WTC11 (cell line): ENCODE data around the gene RBM20. TPM values are rescaled to one million over a fixed set of nuclear protein-coding genes. Genes with fewer than 3 reads are reported as not detected.

Source experiments
- ATAC-seq: fragments of 200-7000 bp; cut with Tn5 transposase; 2 replicates; pipeline ENCODE4 v1.10.0; 2021; ENCODE audit warnings: mild to moderate bottlenecking, moderate library complexity
- CTCF ChIA-PET: fragments of 300-600 bp; sonication (Branson Sonifier 250); formaldehyde crosslinking; loops from one replicate; lab custom pipeline; 2021; ENCODE audit warnings: antibody characterized with exemption; lab: Charles Lee
- POLR2A ChIA-PET: fragments of 350-600 bp; sonication (Branson Sonifier 250); formaldehyde crosslinking; loops from one replicate; lab custom pipeline; 2021; ENCODE audit warnings: antibody characterized with exemption; lab: Charles Lee
- DNase-seq: peaks from one replicate; pipeline ENCODE4 v3.0.0; 2021; ENCODE audit warnings: low spot score
- H3K27ac Mint-ChIP-seq: 2 replicates; pipeline ENCODE4 v1.8.0; 2021; ENCODE audit warnings: mixed read lengths
- H3K27me3 Mint-ChIP-seq: 2 replicates; pipeline ENCODE4 v1.8.0; 2021; ENCODE audit warnings: low read depth, mild to moderate bottlenecking, moderate library complexity, mixed read lengths
- H3K36me3 Mint-ChIP-seq: 2 replicates; pipeline ENCODE4 v1.8.0; 2021; ENCODE audit warnings: mixed read lengths
- H3K4me1 Mint-ChIP-seq: 2 replicates; pipeline ENCODE4 v1.8.0; 2022; ENCODE audit warnings: mixed read lengths
- H3K4me3 Mint-ChIP-seq: 2 replicates; pipeline ENCODE4 v1.8.0; 2021; ENCODE audit warnings: mild to moderate bottlenecking, moderate library complexity, mixed read lengths
- H3K9me3 Mint-ChIP-seq: 2 replicates; pipeline ENCODE4 v1.8.0; 2021; ENCODE audit warnings: mixed read lengths
- ESRRA ChIP-seq: sonication (generic); formaldehyde crosslinking; IDR thresholded peaks from 2 replicates; pipeline ENCODE4 v1.8.1; 2022; ENCODE audit warnings: mild to moderate bottlenecking, missing genetic modification reagents, borderline replicate concordance
- FOXP1 ChIP-seq: sonication (generic); formaldehyde crosslinking; IDR thresholded peaks from 2 replicates; pipeline ENCODE4 v1.8.0; 2022; ENCODE audit warnings: missing genetic modification reagents, mild to moderate bottlenecking, moderate library complexity, borderline replicate concordance
- GABPB1 ChIP-seq: sonication (generic); formaldehyde crosslinking; IDR thresholded peaks from 2 replicates; pipeline ENCODE4 v1.8.1; 2023; ENCODE audit warnings: mild to moderate bottlenecking, missing genetic modification reagents
- JAZF1 ChIP-seq: fragments of 250-450 bp; sonication (Bioruptor Pico); IDR thresholded peaks from 2 replicates; pipeline ENCODE4 v1.9.0; 2021; ENCODE audit warnings: moderate library complexity, mild to moderate bottlenecking, inconsistent platforms
- OVOL2 ChIP-seq: fragments of 250-450 bp; sonication (Bioruptor Pico); IDR thresholded peaks from 2 replicates; pipeline ENCODE4 v1.9.0; 2021; ENCODE audit warnings: mild to moderate bottlenecking, borderline replicate concordance
- SMAD4 ChIP-seq: sonication (generic); formaldehyde crosslinking; IDR thresholded peaks from 2 replicates; pipeline ENCODE4 v1.8.0; 2022; ENCODE audit warnings: mild to moderate bottlenecking, missing genetic modification reagents
- TEAD4 ChIP-seq: sonication (generic); formaldehyde crosslinking; IDR thresholded peaks from 2 replicates; pipeline ENCODE4 v1.8.0; 2022; ENCODE audit warnings: mild to moderate bottlenecking, missing genetic modification reagents
- ZNF423 ChIP-seq: fragments of 250-450 bp; sonication (Bioruptor Pico); IDR thresholded peaks from 2 replicates; pipeline ENCODE4 v2.1.2; 2022; ENCODE audit warnings: mild to moderate bottlenecking, moderate library complexity
- ZNF671 ChIP-seq: fragments of 250-450 bp; sonication (Bioruptor Pico); IDR thresholded peaks from 2 replicates; pipeline ENCODE4 v1.8.0; 2021; ENCODE audit warnings: mild to moderate bottlenecking
- total RNA-seq: library from RNA; stranded (reverse); gene quantifications from 3 replicates; pipeline ENCODE4 v1.2.3, GENCODE V29; 2021
- TF ChIP-seq, protein P1 (sequence below): sonication (generic); formaldehyde crosslinking; IDR thresholded peaks from 2 replicates; pipeline ENCODE4 v1.8.0; 2023; ENCODE audit warnings: mild to moderate bottlenecking, missing genetic modification reagents
- TF ChIP-seq, protein P2 (sequence below): sonication (generic); formaldehyde crosslinking; IDR thresholded peaks from 2 replicates; pipeline ENCODE4 v1.8.1; 2023; ENCODE audit warnings: mild to moderate bottlenecking, missing genetic modification reagents, moderate library complexity
- TF ChIP-seq, protein P3 (sequence below): sonication (generic); formaldehyde crosslinking; IDR thresholded peaks from 2 replicates; pipeline ENCODE4 v1.8.1; 2023; ENCODE audit warnings: mild to moderate bottlenecking, missing genetic modification reagents
- TF ChIP-seq, protein P4 (sequence below): sonication (generic); formaldehyde crosslinking; IDR thresholded peaks from 2 replicates; pipeline ENCODE4 v1.8.1; 2022; ENCODE audit warnings: mild to moderate bottlenecking, moderate library complexity, missing genetic modification reagents
- TF ChIP-seq, protein P5 (sequence below): fragments of 250-450 bp; sonication (Bioruptor Pico); IDR thresholded peaks from 2 replicates; pipeline ENCODE4 v1.9.0; 2021; ENCODE audit warnings: mild to moderate bottlenecking
- TF ChIP-seq, protein P6 (sequence below): sonication (generic); formaldehyde crosslinking; IDR thresholded peaks from 2 replicates; pipeline ENCODE4 v1.8.1; 2022; ENCODE audit warnings: low read depth, mild to moderate bottlenecking, moderate library complexity, missing genetic modification reagents, borderline replicate concordance
- TF ChIP-seq, protein P7 (sequence below): sonication (generic); formaldehyde crosslinking; IDR thresholded peaks from 2 replicates; pipeline ENCODE4 v1.8.0; 2022; ENCODE audit warnings: mild to moderate bottlenecking, missing genetic modification reagents
- TF ChIP-seq, protein P8 (sequence below): sonication (generic); formaldehyde crosslinking; IDR thresholded peaks from 2 replicates; pipeline ENCODE4 v1.8.0; 2023; ENCODE audit warnings: missing genetic modification reagents

The RBM20 gene
- total RNA-seq, 1 experiment from 2014 or later, result 0.52 TPM

DNA sequence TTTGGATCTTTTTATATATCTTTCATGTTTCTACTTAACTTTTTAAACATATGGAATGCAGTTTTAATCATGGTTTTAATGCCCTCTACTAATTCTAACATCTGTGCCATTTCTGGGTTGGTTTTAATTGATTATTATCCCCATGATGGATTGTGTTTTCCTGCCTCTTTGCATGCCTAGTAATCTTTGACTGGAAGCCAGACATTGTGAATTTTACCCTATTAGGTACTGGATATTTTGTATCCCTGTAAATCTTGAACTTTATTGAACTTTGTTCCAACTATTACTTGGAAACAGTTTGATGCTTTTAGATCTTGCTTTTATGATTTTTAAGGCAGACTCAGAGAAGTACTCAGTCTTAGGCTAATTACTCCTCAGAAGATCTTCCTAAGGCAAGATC is 16.0 kb upstream of the RBM20 start (continued):
- TF ChIP-seq ESRRA (CRISPR knock-in tag) (no peak), TEAD4 (no peak), ZNF423 (no peak)

DNA sequence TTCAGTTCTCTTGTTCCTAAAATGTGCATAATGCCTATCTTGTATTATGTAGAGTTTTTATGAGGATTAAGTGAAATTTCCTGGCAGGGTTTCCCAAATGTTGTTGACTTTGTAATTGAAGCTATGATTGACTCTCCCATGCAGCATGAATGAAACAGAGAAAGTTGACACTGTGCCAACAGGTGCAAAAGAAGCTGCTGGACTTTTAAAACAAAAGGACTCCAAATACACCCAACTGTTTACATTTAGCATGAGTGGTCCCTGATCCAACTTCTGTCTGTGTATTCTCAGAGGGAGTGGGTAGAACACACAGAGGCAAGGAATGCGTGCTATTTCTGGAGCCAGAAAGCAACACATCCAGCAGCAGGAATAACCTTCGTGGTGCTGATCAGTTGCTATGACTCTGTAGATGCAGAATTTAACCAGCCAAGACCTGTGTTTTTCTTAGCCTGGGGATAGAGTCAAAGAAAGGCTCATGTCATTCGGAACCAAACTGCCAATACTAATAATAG is 14.4 kb upstream of the RBM20 start:
- no peak overlapping the region for H3K27ac Mint-ChIP-seq
- peaks cover 7% of the 10 kb centered on the region for H3K4me1 Mint-ChIP-seq
- TF ChIP-seq ESRRA (CRISPR knock-in tag), result no peak
- TF ChIP-seq, protein P1, sequence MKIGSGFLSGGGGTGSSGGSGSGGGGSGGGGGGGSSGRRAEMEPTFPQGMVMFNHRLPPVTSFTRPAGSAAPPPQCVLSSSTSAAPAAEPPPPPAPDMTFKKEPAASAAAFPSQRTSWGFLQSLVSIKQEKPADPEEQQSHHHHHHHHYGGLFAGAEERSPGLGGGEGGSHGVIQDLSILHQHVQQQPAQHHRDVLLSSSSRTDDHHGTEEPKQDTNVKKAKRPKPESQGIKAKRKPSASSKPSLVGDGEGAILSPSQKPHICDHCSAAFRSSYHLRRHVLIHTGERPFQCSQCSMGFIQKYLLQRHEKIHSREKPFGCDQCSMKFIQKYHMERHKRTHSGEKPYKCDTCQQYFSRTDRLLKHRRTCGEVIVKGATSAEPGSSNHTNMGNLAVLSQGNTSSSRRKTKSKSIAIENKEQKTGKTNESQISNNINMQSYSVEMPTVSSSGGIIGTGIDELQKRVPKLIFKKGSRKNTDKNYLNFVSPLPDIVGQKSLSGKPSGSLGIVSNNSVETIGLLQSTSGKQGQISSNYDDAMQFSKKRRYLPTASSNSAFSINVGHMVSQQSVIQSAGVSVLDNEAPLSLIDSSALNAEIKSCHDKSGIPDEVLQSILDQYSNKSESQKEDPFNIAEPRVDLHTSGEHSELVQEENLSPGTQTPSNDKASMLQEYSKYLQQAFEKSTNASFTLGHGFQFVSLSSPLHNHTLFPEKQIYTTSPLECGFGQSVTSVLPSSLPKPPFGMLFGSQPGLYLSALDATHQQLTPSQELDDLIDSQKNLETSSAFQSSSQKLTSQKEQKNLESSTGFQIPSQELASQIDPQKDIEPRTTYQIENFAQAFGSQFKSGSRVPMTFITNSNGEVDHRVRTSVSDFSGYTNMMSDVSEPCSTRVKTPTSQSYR (CRISPR knock-in tag), result no peak
- TF ChIP-seq, protein P2, sequence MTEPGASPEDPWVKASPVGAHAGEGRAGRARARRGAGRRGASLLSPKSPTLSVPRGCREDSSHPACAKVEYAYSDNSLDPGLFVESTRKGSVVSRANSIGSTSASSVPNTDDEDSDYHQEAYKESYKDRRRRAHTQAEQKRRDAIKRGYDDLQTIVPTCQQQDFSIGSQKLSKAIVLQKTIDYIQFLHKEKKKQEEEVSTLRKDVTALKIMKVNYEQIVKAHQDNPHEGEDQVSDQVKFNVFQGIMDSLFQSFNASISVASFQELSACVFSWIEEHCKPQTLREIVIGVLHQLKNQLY (CRISPR knock-in tag), result no peak
- no peak for ATAC-seq
- no peaks in the 10 kb centered on the region for H3K36me3 Mint-ChIP-seq
- no peaks in the 10 kb centered on the region for H3K27me3 Mint-ChIP-seq
- DNase-seq, result no peak
- H3K4me3 Mint-ChIP-seq, result no peak overlapping the region
- ChIA-PET POLR2A (no interaction called here), CTCF (interaction anchor here (1.3 to 2.4 kb wide), 2 partner anchors 22 to 42 kb away, joined by 3 to 7 read pairs; no protein-coding TSS in a partner anchor)
- peaks cover 6% of the 10 kb centered on the region for H3K9me3 Mint-ChIP-seq

DNA sequence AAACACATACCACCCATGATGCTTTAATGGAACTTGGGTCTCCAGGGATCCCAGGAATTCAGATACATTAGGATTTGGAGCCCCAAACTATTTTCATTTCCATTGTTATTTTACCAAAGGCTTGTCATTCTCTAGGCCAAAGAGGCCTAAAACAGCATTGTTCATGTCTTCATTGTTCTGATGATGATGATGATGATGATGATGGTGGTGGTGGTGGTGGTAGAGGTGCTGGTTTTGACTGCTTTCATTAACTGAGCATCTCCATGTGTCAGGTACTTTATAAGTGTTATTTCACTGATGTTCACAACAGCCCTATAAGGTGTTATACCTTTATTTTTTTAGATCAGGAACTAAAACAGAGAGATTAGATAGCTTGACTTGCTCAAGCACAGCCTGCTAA is 12.2 kb upstream of the RBM20 start:
- CTCF ChIA-PET, result no interaction called here
- ATAC-seq, result no peak
- no peak for DNase-seq
- peaks cover 6% of the 10 kb centered on the region for H3K9me3 Mint-ChIP-seq
- H3K27ac Mint-ChIP-seq, result no peak overlapping the region
- no peaks in the 10 kb centered on the region for H3K36me3 Mint-ChIP-seq
- POLR2A ChIA-PET, result no interaction called here
- H3K4me1 Mint-ChIP-seq, result peaks cover 12% of the 10 kb centered on the region
- H3K4me3 Mint-ChIP-seq, result no peak overlapping the region
- H3K27me3 Mint-ChIP-seq, result no peaks in the 10 kb centered on the region
- TF ChIP-seq, protein P3, sequence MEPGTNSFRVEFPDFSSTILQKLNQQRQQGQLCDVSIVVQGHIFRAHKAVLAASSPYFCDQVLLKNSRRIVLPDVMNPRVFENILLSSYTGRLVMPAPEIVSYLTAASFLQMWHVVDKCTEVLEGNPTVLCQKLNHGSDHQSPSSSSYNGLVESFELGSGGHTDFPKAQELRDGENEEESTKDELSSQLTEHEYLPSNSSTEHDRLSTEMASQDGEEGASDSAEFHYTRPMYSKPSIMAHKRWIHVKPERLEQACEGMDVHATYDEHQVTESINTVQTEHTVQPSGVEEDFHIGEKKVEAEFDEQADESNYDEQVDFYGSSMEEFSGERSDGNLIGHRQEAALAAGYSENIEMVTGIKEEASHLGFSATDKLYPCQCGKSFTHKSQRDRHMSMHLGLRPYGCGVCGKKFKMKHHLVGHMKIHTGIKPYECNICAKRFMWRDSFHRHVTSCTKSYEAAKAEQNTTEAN (CRISPR knock-in tag), result no peak
- TF ChIP-seq GABPB1 (CRISPR knock-in tag) (no peak), SMAD4 (CRISPR knock-in tag) (no peak)
- TF ChIP-seq, all 79 proteins: peak for 0

DNA sequence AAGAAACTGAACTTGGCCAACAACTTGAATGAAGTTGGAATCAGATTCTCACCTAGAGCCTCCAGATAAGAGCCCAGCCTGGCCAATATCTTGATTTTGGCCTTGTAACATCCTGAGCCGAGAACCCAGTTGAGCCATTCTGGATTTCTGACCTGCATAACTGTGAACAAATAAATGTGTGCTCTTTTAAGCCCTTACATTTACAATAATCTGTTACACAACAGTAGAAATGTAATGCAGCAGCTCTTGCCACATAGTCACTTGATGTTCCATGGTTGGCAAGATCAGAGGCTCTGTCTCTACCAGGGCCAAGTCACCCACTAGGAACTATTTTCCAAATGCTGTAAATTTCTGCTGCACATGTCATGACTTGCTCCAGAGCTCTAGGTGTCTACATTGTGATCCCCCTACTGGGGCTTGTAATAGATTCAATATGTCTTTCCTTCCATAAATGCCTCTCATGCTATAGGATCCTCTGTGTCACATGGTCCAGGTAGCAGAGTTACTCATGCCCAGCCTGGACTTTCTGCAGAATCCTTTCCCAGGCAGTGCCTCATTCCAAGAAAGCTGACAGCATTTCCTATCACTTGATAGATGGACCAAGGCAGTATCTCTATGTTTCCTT is 11.4 kb upstream of the RBM20 start:
- ChIA-PET CTCF (no interaction called here), POLR2A (no interaction called here)
- Mint-ChIP-seq H3K27ac (no peak overlapping the region), H3K4me3 (no peak overlapping the region), H3K27me3 (no peaks in the 10 kb centered on the region), H3K9me3 (peaks cover 6% of the 10 kb centered on the region), H3K4me1 (peaks cover 20% of the 10 kb centered on the region), H3K36me3 (no peaks in the 10 kb centered on the region)
- DNase-seq (no peak), ATAC-seq (no peak)
- TF ChIP-seq, protein P4, sequence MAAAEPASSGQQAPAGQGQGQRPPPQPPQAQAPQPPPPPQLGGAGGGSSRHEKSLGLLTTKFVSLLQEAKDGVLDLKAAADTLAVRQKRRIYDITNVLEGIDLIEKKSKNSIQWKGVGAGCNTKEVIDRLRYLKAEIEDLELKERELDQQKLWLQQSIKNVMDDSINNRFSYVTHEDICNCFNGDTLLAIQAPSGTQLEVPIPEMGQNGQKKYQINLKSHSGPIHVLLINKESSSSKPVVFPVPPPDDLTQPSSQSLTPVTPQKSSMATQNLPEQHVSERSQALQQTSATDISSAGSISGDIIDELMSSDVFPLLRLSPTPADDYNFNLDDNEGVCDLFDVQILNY, result no peak
- TF ChIP-seq, protein P3 (CRISPR knock-in tag), result no peak
- TF ChIP-seq, protein P5, sequence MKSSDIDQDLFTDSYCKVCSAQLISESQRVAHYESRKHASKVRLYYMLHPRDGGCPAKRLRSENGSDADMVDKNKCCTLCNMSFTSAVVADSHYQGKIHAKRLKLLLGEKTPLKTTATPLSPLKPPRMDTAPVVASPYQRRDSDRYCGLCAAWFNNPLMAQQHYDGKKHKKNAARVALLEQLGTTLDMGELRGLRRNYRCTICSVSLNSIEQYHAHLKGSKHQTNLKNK (CRISPR knock-in tag), result no peak
- TF ChIP-seq ZNF671 (CRISPR knock-in tag), result no peak
- TF ChIP-seq, protein P6, sequence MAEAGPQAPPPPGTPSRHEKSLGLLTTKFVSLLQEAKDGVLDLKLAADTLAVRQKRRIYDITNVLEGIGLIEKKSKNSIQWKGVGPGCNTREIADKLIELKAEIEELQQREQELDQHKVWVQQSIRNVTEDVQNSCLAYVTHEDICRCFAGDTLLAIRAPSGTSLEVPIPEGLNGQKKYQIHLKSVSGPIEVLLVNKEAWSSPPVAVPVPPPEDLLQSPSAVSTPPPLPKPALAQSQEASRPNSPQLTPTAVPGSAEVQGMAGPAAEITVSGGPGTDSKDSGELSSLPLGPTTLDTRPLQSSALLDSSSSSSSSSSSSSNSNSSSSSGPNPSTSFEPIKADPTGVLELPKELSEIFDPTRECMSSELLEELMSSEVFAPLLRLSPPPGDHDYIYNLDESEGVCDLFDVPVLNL (CRISPR knock-in tag), result no peak
- TF ChIP-seq OVOL2 (CRISPR knock-in tag), result no peak
- TF ChIP-seq FOXP1 (CRISPR knock-in tag), result no peak
- TF ChIP-seq, protein P7, sequence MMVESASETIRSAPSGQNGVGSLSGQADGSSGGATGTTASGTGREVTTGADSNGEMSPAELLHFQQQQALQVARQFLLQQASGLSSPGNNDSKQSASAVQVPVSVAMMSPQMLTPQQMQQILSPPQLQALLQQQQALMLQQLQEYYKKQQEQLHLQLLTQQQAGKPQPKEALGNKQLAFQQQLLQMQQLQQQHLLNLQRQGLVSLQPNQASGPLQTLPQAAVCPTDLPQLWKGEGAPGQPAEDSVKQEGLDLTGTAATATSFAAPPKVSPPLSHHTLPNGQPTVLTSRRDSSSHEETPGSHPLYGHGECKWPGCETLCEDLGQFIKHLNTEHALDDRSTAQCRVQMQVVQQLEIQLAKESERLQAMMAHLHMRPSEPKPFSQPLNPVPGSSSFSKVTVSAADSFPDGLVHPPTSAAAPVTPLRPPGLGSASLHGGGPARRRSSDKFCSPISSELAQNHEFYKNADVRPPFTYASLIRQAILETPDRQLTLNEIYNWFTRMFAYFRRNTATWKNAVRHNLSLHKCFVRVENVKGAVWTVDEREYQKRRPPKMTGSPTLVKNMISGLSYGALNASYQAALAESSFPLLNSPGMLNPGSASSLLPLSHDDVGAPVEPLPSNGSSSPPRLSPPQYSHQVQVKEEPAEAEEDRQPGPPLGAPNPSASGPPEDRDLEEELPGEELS (CRISPR knock-in tag), result no peak
- TF ChIP-seq, protein P8, sequence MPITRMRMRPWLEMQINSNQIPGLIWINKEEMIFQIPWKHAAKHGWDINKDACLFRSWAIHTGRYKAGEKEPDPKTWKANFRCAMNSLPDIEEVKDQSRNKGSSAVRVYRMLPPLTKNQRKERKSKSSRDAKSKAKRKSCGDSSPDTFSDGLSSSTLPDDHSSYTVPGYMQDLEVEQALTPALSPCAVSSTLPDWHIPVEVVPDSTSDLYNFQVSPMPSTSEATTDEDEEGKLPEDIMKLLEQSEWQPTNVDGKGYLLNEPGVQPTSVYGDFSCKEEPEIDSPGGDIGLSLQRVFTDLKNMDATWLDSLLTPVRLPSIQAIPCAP (CRISPR knock-in tag), result no peak
- TF ChIP-seq JAZF1 (CRISPR knock-in tag), result no peak
- no peak for TF ChIP-seq ESRRA (CRISPR knock-in tag)
